ENCODE measurements around the gene SASH1. TPM values are rescaled to one million over a fixed set of nuclear protein-coding genes. Genes with fewer than 3 reads are reported as not detected.

Gene SASH1
- total RNA-seq, 1 donor from 2014 or later, result 70.2 TPM

DNA sequence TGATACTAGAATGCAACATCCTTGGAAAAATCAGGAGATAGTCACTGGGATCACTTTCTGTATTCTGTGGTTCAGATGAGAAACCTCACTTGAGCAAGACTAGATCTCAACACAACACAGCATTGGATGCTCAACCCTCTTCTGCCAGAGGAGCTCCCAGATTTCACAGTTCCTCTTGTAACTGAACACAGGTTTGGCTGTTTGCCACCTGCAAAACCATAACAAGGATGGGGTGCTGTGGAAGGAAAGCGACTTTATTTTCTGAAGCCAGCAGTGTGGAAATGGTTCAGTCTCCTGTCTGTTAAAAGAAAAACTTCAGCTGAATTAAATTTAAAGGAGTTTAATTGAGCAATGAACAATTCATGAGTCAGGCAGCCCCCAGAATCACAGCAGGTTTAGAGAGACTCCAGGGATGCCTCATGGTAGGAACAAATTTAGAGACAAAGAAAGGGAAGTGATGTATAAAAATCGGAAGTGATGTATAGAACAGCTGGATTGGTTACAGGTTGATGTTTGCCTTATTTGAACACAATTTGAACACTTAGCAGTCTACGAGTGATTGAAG lies 254.3 kb downstream of the SASH1 start:
- TF ChIP-seq, protein P1, sequence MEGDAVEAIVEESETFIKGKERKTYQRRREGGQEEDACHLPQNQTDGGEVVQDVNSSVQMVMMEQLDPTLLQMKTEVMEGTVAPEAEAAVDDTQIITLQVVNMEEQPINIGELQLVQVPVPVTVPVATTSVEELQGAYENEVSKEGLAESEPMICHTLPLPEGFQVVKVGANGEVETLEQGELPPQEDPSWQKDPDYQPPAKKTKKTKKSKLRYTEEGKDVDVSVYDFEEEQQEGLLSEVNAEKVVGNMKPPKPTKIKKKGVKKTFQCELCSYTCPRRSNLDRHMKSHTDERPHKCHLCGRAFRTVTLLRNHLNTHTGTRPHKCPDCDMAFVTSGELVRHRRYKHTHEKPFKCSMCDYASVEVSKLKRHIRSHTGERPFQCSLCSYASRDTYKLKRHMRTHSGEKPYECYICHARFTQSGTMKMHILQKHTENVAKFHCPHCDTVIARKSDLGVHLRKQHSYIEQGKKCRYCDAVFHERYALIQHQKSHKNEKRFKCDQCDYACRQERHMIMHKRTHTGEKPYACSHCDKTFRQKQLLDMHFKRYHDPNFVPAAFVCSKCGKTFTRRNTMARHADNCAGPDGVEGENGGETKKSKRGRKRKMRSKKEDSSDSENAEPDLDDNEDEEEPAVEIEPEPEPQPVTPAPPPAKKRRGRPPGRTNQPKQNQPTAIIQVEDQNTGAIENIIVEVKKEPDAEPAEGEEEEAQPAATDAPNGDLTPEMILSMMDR (IDR thresholded peaks at IDR 0.05), result no peak
- no peak overlapping the region for H3K4me3 ChIP-seq
- DNase-seq (ENCODE audit: low spot score in 2 of 2), result no peak
- H3K27ac ChIP-seq, result no peak overlapping the region
- no peaks in the 10 kb centered on the region for H3K27me3 ChIP-seq
- H3K9me3 ChIP-seq, result no peaks in the 10 kb centered on the region
- peaks cover 0 to 7% of the 10 kb centered on the region in 2 donors for H3K4me1 ChIP-seq
- intact Hi-C loops (cut with DNase I), result no loop called here
- H3K36me3 ChIP-seq, result no peaks in the 10 kb centered on the region

DNA sequence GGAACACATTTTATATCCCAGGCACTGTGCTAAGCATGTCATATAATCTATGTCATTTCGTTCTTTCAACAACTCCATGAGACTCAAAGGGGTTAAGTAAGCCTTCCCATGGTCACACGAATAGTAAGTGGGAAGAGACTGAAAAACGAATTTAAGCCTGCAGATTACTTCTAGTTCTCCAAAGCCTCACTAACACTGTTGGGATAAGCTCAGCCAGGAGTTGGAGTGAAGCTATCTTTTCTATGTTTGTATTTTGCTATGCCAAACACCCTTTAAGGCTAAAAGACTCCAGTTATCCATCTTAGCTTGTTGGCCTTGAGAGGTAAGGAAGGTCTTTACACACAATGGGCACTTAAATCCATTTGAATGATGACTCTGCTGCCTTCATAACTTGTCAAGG lies 256.1 kb downstream of the SASH1 start:
- H3K36me3 ChIP-seq, result no peaks in the 10 kb centered on the region
- no peaks in the 10 kb centered on the region for H3K4me1 ChIP-seq
- DNase-seq (ENCODE audit: low spot score in 2 of 2), result no peak
- peak overlapping the region in 1 of 2 donors; percentile 15 for H3K27ac ChIP-seq
- TF ChIP-seq, protein P1 (IDR thresholded peaks at IDR 0.05), result no peak
- intact Hi-C loops (cut with DNase I), result no loop called here
- H3K27me3 ChIP-seq, result no peaks in the 10 kb centered on the region
- H3K4me3 ChIP-seq, result no peak overlapping the region
- no peaks in the 10 kb centered on the region for H3K9me3 ChIP-seq

DNA sequence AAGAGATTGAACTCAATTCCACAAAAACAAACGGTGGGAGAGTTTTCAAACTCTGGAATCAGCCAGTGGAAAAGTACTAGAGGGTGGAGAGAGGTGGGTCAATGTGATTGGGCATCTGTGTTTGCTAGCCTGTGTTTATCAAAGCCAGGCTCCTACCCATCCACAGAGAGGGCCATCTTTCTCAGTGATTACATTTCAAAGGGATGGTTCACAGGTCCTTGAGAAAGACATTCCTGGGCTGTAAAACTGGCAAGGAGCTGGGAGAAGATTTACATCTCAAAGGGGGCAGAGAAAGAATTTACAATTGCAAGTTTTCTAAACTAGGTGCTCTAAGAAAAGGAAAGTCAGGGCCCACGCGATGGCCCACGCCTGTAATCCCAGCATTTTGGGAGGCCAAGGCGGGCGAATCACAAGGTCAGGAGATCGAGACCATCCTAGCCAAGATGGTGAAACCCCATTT lies 257.4 kb downstream of the SASH1 start:
- Histone ChIP-seq H3K4me3 (no peak overlapping the region), H3K9me3 (no peaks in the 10 kb centered on the region), H3K27ac (no peak overlapping the region), H3K36me3 (no peaks in the 10 kb centered on the region), H3K27me3 (no peaks in the 10 kb centered on the region), H3K4me1 (no peaks in the 10 kb centered on the region)
- DNase-seq (ENCODE audit: low spot score in 2 of 2), result no peak
- intact Hi-C loops (cut with DNase I), result no loop called here
- TF ChIP-seq, protein P1 (IDR thresholded peaks at IDR 0.05), result no peak
